ENCODE results near the gene FAM81B. TPM values are rescaled to one million over a fixed set of nuclear protein-coding genes. Genes with fewer than 3 reads are reported as not detected.
"Not testable (repeated sequence)": the region's sequence is repeated elsewhere in the genome, so short reads cannot be mapped to it uniquely, and the experiment has no call there.

Gene FAM81B
- total and polyA plus RNA-seq, 2 donors (not counting 3 experiments of a cell fraction or from before 2014, with no cell fraction given): not detected

DNA sequence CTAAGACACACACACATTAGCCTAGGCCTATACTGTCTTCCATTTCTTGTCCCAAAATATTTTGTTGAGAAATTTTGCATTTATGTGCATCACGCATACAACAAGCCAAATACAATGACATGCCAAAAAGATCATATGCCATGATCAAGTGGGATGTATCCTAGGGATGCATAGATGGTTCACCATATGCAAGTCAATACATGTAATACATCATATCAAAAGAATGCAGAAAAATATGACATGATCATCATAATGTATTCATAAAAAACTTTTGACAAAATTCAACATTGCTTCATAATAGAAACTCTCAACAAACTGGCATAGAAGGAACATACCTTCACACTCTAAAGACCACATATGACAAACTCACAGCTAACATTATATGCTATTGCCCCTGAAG, 5.8 kb upstream of the FAM81B start:
- DNase-seq (ENCODE audit: low read depth, low spot score) (no peak), FAIRE-seq (no peak)
- Histone ChIP-seq H3K27ac (ENCODE audit: insufficient read depth, low read depth, low read length) (no peak overlapping the region), H3K36me3 (ENCODE audit: control insufficient read depth in 2 of 2, extremely low read depth in 1 of 2, insufficient read depth in 2 of 2, low read length in 2 of 2) (no peaks in the 10 kb centered on the region), H4K20me1 (replicated peaks; ENCODE audit: control insufficient read depth, extremely low read depth, insufficient read depth, low read length) (no peaks in the 10 kb centered on the region), H2AFZ (ENCODE audit: low read depth, low read length) (no peak overlapping the region), H3K4me2 (ENCODE audit: insufficient read depth, low read length) (no peak overlapping the region), H3K9ac (replicated peaks; ENCODE audit: extremely low read depth, insufficient read depth, low read length) (no peak overlapping the region), H3K79me2 (ENCODE audit: control insufficient read depth, insufficient read depth, low read length) (no peaks in the 10 kb centered on the region), H3K4me1 (ENCODE audit: control insufficient read depth, extremely low read depth, insufficient read depth, low read length) (no peaks in the 10 kb centered on the region), H3K9me1 (replicated peaks; ENCODE audit: control insufficient read depth, extremely low read depth, insufficient read depth, low read length) (no peaks in the 10 kb centered on the region), H3K4me3 (replicated peaks in 1 of 3; ENCODE audit: insufficient read depth in 1 of 3, low read depth in 1 of 3, low read length in 3 of 3) (no peak overlapping the region), H3K27me3 (ENCODE audit: control insufficient read depth in 2 of 2, insufficient read depth in 2 of 2, low read length in 2 of 2) (no peaks in the 10 kb centered on the region), H3K9me3 (replicated peaks; ENCODE audit: control insufficient read depth, insufficient read depth, low read length) (no peaks in the 10 kb centered on the region)
- dilution Hi-C loops (cut with MboI; ENCODE audit: extremely low pct_ligation_motif_present, low sequenced_read_pairs) (no loop called here), intact Hi-C loops (cut with micrococcal nuclease) (no loop called here)
- POLR2A ChIA-PET: no interaction called here
- TF ChIP-seq POLR2AphosphoS5 (IDR thresholded peaks at IDR 0.05; ENCODE audit: insufficient read depth, low read depth, low read length) (no peak), EZH2 (IDR thresholded peaks at IDR 0.05; ENCODE audit: borderline replicate concordance, low read depth, low read length, severe bottlenecking) (no peak), POLR2A (IDR thresholded peaks at IDR 0.05; ENCODE audit: low read depth, low read length) (no peak), FOS (IDR thresholded peaks at IDR 0.05; ENCODE audit: borderline replicate concordance, insufficient read depth, low read length) (no peak), JUN (IDR thresholded peaks at IDR 0.05; ENCODE audit: borderline replicate concordance, insufficient read depth, insufficient read length, low read depth) (no peak), GATA2 (IDR thresholded peaks at IDR 0.05; ENCODE audit: insufficient read depth, insufficient read length, low read depth, low read length) (no peak), CTCF (IDR thresholded peaks at IDR 0.05; ENCODE audit: extremely low read depth in 1 of 2, insufficient read depth in 1 of 2, low read depth in 1 of 2, low read length in 2 of 2) (no peak), MYC (IDR thresholded peaks at IDR 0.05; ENCODE audit: low read depth, low read length) (no peak)
- TF ChIP-seq, protein P1, sequence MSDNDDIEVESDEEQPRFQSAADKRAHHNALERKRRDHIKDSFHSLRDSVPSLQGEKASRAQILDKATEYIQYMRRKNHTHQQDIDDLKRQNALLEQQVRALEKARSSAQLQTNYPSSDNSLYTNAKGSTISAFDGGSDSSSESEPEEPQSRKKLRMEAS (IDR thresholded peaks at IDR 0.05; ENCODE audit: insufficient read depth, insufficient read length): no peak
- no TSS peak for BruUV-seq (replicated peaks)
- CTCF ChIA-PET: no interaction called here

GRCh38 chr5:95391965-95392364, 799 bp downstream of the FAM81B start:
- H3K4me2 ChIP-seq (ENCODE audit: insufficient read depth, low read length); H4K20me1 ChIP-seq (replicated peaks; ENCODE audit: control insufficient read depth, extremely low read depth, insufficient read depth, low read length); H3K9ac ChIP-seq (replicated peaks; ENCODE audit: extremely low read depth, insufficient read depth, low read length); H3K27me3 ChIP-seq (ENCODE audit: control insufficient read depth in 2 of 2, insufficient read depth in 2 of 2, low read length in 2 of 2); BruUV-seq (replicated peaks); H3K36me3 ChIP-seq (ENCODE audit: control insufficient read depth in 2 of 2, extremely low read depth in 1 of 2, insufficient read depth in 2 of 2, low read length in 2 of 2); H2AFZ ChIP-seq (ENCODE audit: low read depth, low read length); dilution Hi-C loops (cut with MboI; ENCODE audit: extremely low pct_ligation_motif_present, low sequenced_read_pairs); H3K27ac ChIP-seq (ENCODE audit: insufficient read depth, low read depth, low read length); H3K79me2 ChIP-seq (ENCODE audit: control insufficient read depth, insufficient read depth, low read length); H3K9me3 ChIP-seq (replicated peaks; ENCODE audit: control insufficient read depth, insufficient read depth, low read length); H3K4me1 ChIP-seq (ENCODE audit: control insufficient read depth, extremely low read depth, insufficient read depth, low read length); FAIRE-seq; DNase-seq (ENCODE audit: low read depth, low spot score); POLR2A ChIA-PET; H3K4me3 ChIP-seq (replicated peaks in 1 of 3; ENCODE audit: insufficient read depth in 1 of 3, low read depth in 1 of 3, low read length in 3 of 3); H3K9me1 ChIP-seq (replicated peaks; ENCODE audit: control insufficient read depth, extremely low read depth, insufficient read depth, low read length): not testable (repeated sequence)
- intact Hi-C loops (cut with micrococcal nuclease): loop anchor here (5.0 kb wide), 1 partner anchor 105 kb away; the partner anchor contains the start of gene MCTP1
- CTCF ChIA-PET: interaction anchor here (1.3 to 1.4 kb wide), 2 partner anchors 25 to 106 kb away, joined by 3 read pairs; no protein-coding TSS in a partner anchor

Data from endothelial cell of umbilical vein (primary cell).